Measurements from ENCODE around the gene IFI27L1.

The IFI27L1 gene

DNA sequence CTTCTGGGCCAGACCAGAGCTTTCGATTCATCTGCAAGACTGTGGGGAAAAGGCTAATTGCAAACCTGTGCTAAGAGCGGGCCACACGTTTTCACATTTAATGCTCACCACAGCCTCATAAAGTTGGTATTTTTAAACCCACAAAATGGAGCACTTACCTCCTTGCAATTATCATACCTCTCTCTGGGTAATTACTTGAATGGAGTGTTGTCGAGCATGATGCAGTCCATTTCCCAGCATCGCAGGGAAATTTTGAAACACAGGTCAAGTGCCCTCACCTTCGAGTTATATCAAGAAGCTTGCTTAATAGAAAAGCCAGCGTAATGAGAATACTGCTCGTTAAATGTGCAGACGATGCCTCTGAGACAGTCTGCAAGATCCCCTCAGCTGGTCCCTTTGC, 57.1 kb downstream of the IFI27L1 start:
- DNase-seq = no peak

DNA sequence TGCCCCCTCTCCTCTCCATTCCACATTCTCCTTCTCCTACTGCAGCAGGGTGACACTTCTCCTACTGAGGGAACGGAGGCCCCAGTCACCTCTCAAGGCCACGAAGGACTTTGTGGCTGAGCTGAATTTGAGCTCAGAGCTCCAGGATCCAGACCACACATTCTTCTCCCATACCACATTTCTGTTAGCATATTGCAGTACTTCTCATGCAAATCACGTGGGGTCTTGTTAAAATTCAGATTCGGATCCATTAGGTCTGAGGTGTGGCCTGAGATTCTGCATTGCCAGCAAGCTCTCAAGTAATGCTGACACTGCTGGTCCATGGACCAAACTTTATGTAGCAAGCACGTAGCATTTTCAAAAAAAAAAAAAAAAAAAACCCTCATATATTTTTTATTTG, 57.9 kb downstream of the IFI27L1 start:
- DNase-seq = no peak

DNA sequence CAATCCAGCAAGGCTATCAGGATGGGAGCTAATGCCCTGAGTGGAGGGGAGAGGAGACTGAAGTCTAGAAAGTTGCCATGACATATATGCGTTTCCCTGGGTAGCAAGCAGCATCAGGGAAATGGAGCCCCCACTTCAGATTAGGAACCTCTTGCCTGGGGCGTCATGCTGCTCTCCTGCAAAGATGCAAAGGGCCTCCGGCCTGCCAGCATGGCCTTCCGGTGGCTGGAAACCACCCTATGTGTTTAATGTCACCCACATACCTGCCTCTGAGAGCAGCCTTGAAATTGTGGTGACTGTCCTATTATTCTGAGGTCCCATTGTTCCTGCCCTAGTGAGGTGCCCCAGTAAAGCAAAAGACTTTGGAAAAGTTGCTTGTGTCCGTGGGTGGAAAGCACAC, 58.3 kb downstream of the IFI27L1 start:
- no peak for DNase-seq

DNA sequence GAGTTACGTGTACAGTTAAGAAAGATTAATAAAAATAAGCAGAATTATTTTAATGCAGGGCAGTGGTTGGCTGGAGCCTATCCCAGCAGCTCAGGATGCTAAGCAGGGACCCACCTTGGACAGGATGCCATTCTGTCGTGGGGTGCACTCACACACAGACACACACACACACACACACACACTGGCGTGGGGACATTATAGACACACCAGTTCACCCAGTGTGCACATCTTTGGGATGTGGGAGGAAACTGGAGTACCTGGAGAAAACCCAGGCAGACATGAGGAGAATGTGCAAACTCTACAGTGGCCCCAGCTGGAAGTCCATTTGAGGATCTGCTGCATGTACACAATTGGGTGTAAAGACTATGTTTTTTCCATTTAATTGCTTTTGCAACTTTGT, 61.1 kb downstream of the IFI27L1 start:
- DNase-seq = no peak

DNA sequence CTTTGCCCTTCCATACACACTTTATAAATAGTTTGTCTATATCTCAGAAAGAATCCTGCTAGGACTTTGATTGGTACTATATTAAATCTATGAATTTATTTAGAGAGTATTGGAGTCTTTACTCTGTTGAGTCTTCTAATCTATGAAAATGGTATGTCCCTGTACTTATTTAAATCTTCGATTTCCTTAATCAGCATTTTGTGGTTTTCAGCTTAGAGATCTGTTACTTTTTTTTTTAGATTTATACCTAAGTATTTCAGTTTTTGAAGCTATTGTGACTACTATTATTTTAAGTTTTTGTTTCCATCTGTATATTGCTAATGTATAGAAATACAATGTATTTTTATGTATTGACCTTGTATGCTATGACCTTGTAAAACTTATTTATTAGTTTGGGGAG, 61.7 kb downstream of the IFI27L1 start:
- DNase-seq = no peak

DNA sequence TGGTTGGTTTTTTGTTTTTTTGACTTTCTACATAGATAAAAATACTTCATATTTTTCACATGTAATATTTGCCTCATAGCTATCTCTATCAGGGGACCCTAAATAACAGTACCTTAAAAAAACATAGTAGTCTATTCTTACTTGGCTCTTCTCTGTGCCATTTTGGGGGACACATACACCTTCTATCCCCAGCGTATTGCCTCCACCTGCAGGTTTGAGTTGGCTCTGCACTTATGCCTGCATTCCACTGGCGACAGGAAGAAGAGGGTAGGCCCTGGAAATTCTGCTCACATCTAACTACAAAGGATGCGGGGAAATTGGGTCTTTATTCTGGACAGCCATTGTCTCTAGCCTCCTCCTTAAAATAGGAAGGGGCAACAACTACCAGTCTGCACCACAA, 62.1 kb downstream of the IFI27L1 start:
- no peak for DNase-seq

DNA sequence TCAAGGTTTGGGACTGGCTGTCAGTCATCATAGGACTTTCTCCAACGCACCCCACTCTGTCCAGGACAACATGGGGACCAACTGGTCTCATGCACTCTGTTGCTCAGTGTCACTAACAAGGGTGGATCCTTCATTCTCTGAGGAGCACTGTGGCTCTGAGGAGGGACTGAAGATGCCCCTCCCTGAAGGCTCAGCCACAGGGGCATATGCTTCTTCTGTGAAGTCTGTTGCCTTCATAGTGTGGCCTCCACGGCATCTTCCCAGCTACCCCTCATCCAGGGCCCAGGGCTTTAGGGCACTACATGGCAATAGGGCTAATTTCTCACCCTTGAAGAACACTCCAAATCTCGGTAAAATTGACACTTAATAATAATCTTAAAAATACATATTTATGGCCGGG, 62.6 kb downstream of the IFI27L1 start:
- DNase-seq = no peak

DNA sequence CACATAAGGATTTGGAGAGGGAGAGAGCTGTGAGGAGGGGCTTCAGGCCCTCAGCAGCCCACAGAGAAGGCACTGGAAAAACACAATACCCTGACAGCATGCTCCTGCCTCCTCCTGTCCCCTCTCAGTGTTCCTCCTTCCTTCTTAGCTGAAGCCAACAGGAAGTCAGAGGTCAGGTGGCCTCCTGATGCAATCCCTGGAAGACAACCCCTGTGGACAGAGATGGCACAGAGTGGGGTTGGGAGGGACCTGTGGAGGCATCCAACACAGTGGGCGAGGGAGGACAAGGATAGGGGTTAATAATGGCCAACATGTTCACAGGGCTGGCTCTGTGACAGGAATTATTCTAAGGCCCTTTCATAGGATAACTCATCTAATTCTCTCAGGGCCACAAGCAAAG, 63.7 kb downstream of the IFI27L1 start:
- DNase-seq = no peak

DNA sequence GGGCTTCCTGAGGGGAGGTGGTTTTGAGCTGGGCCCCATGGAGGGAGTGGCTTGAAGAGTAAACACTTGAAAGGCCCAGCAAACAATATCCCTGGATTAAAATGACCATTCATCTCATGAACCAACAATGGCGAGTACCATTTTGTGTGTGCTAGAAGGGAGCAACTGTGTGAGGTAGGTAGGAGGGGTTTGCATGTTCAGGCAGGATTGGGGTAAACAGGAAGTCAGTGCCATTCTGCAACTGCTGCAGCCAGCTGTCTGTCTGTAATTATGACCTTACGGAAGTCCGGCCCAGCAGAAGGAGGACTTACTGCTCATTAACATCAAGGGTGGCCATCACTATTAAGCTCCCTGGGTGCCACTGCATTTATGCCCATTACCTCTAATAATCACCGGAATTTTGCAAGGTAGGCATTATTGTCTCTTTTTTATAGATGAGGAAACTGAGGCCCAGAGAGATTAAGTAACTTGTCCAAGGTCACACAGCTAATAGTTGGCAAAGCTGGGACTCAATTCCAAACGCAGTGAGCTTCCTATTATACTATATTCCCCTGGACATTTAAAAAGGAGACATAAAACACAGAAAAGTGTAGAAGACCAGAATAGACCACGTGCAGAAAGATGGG, 64.9 kb downstream of the IFI27L1 start:
- DNase-seq = no peak

Data from fibroblast of upper back skin (primary cell).